ENCODE results near the gene MYLK2. TPM values are rescaled to one million over a fixed set of nuclear protein-coding genes. Genes with fewer than 3 reads are reported as not detected.

The MYLK2 gene
- total and polyA plus RNA-seq, 10 of the 15 experiments (the other 5 are each of a cell fraction or from before 2014, with no cell fraction given), result 0.04 to 0.67 (median 0.18) TPM; not detected in 1

- TF ChIP-seq HDAC6 (IDR thresholded peaks at IDR 0.05; ENCODE audit: unreplicated experiment), result no peak
- no peak for TF ChIP-seq EED (IDR thresholded peaks at IDR 0.05; ENCODE audit: low read depth)
- TF ChIP-seq SUZ12 (IDR thresholded peaks at IDR 0.05; ENCODE audit: unreplicated experiment), result no peak
- TF ChIP-seq MXI1 (IDR thresholded peaks at IDR 0.05; ENCODE audit: low read depth, low read length), result no peak
- no peak for TF ChIP-seq SUPT20H (IDR thresholded peaks at IDR 0.05; ENCODE audit: borderline replicate concordance, control insufficient read depth, low read depth, low read length)
- no peak for TF ChIP-seq EZH2 (IDR thresholded peaks at IDR 0.05; ENCODE audit: borderline replicate concordance, control insufficient read depth, low read depth, low read length)
Observed at GRCh38 chr20:31833931-31834521, 14.9 kb downstream of the MYLK2 start (continued).

- H3K79me2 ChIP-seq (ENCODE audit: control insufficient read depth, insufficient read depth, low read length), result no peaks in the 10 kb centered on the region
- no peak for DNase-seq (ENCODE audit: low read depth, low spot score)
- no peaks in the 10 kb centered on the region for H3K9me3 ChIP-seq (replicated peaks; ENCODE audit: control insufficient read depth, insufficient read depth, low read length)
- H2AFZ ChIP-seq (ENCODE audit: control insufficient read depth, low read depth, low read length), result no peak overlapping the region
- 76% methylated on average over 9 of the region's 9 CpGs for WGBS (ENCODE audit: insufficient coverage, insufficient replicate concordance, low lambda C conversion rate, missing lambda C conversion rate)
- H3K9ac ChIP-seq (ENCODE audit: control insufficient read depth, insufficient read depth, low read length), result no peak overlapping the region
- ChIA-PET CTCF (interaction anchor here (2.4 to 5.7 kb wide), 4 partner anchors 12 to 17 kb away, joined by 7 to 37 read pairs (median 24); partner anchors contain the start of gene MYLK2), SMC1A (ENCODE audit: uncharacterized antibody, unreplicated experiment) (no interaction called here), POLR2A (no interaction called here), RAD21 (ENCODE audit: unreplicated experiment) (no interaction called here)
- ATAC-seq, result peak; percentile 25
- in situ Hi-C loops (cut with MboI) (no loop called here), intact Hi-C loops (cut with micrococcal nuclease; ENCODE audit: unreplicated experiment) (no loop called here)
- H3K36me3 ChIP-seq (ENCODE audit: control insufficient read depth in 2 of 2, insufficient read depth in 2 of 2, low read length in 1 of 2), result no peaks in the 10 kb centered on the region; a peak in 1 of 4 replicates
- no peak overlapping the region for H3K4me3 ChIP-seq
- H3K27me3 ChIP-seq (replicated peaks in 1 of 2; ENCODE audit: control insufficient read depth in 2 of 2, insufficient read depth in 2 of 2, low read length in 1 of 2), result no peaks in the 10 kb centered on the region
- H3K27ac ChIP-seq (ENCODE audit: control insufficient read depth, insufficient read depth), result no peak overlapping the region
- BruUV-seq (replicated peaks), result no TSS peak
- no peaks in the 10 kb centered on the region for H4K20me1 ChIP-seq (ENCODE audit: control insufficient read depth, insufficient read depth)
- peaks cover 8% of the 10 kb centered on the region; the same call in 1 of the 2 replicates for H3K4me1 ChIP-seq (ENCODE audit: control insufficient read depth, insufficient read depth, low read length)
- H3K4me2 ChIP-seq (ENCODE audit: control insufficient read depth, insufficient read depth), result no peak overlapping the region
- FAIRE-seq, result no peak
- TF ChIP-seq RFX5 (IDR thresholded peaks at IDR 0.05; ENCODE audit: low read depth, low read length) (no peak), SRF (IDR thresholded peaks at IDR 0.05; ENCODE audit: low read depth in 2 of 2, low read length in 2 of 2) (no peak), ATF2 (IDR thresholded peaks at IDR 0.05; ENCODE audit: low read length) (no peak), RUNX3 (IDR thresholded peaks at IDR 0.05; ENCODE audit: low read length) (no peak), CHD4 (IDR thresholded peaks at IDR 0.05) (no peak), SUZ12 (IDR thresholded peaks at IDR 0.05; ENCODE audit: unreplicated experiment) (no peak), E2F8 (IDR thresholded peaks at IDR 0.05; ENCODE audit: low read depth, partially characterized antibody) (no peak), MTA3 (IDR thresholded peaks at IDR 0.05; ENCODE audit: borderline replicate concordance, low read length) (no peak), NRF1 (conservative IDR thresholded peaks at IDR 0.05; ENCODE audit: low read depth, low read length) (no peak), ZNF207 (IDR thresholded peaks at IDR 0.05; ENCODE audit: borderline replicate concordance) (no peak), YY1 (IDR thresholded peaks at IDR 0.05; ENCODE audit: low read depth, low read length) (no peak), CHD1 (IDR thresholded peaks at IDR 0.05; ENCODE audit: low read depth, low read length) (no peak)
Observed at GRCh38 chr20:31835554-31835953, 16.4 kb downstream of the MYLK2 start.

All from GM12878 (cell line).